AG08395 (cell line): ENCODE data around the gene CELF4.

Experiments used
- DNase-seq: peaks from one replicate; pipeline ENCODE4 v3.0.0; 2012; ENCODE audit warnings: mixed read lengths, low spot score

The CELF4 gene

GRCh38 chr18:37355772-37356171 is 209.8 kb downstream of the CELF4 start:
- no peak for DNase-seq

GRCh38 chr18:37351110-37351509 is 214.5 kb downstream of the CELF4 start:
- DNase-seq = no peak

GRCh38 chr18:37348729-37349128 is 216.9 kb downstream of the CELF4 start:
- no peak for DNase-seq

GRCh38 chr18:37346048-37346447 is 219.6 kb downstream of the CELF4 start:
- DNase-seq = no peak

GRCh38 chr18:37343542-37343851 is 222.1 kb downstream of the CELF4 start:
- no peak for DNase-seq

GRCh38 chr18:37341473-37342086 is 224.0 kb downstream of the CELF4 start:
- DNase-seq = no peak

GRCh38 chr18:37341016-37341415 is 224.6 kb downstream of the CELF4 start:
- no peak for DNase-seq

- no peak for DNase-seq
These were observed 225.8 kb downstream of the CELF4 start for GRCh38 chr18:37339701-37340215.

GRCh38 chr18:37336568-37337285 is 228.9 kb downstream of the CELF4 start:
- no peak for DNase-seq

- DNase-seq = peak; percentile 33
These were observed 230.2 kb downstream of the CELF4 start for GRCh38 chr18:37335409-37335736.

GRCh38 chr18:37334631-37335408 is 230.8 kb downstream of the CELF4 start:
- DNase-seq = peak; percentile 90

- no peak for DNase-seq
These were observed 232.8 kb downstream of the CELF4 start for GRCh38 chr18:37332628-37333420.

- no peak for DNase-seq
These were observed 233.4 kb downstream of the CELF4 start for GRCh38 chr18:37332219-37332618.

- no peak for DNase-seq
These were observed 235.4 kb downstream of the CELF4 start for GRCh38 chr18:37330173-37330572.

GRCh38 chr18:37328946-37329719 is 236.5 kb downstream of the CELF4 start:
- DNase-seq = no peak

- no peak for DNase-seq
These were observed 238.5 kb downstream of the CELF4 start for GRCh38 chr18:37327063-37327577.

- peak; percentile 72 for DNase-seq
These were observed 243.0 kb downstream of the CELF4 start for GRCh38 chr18:37322492-37323035.

GRCh38 chr18:37321582-37322491 is 243.8 kb downstream of the CELF4 start:
- DNase-seq = no peak

GRCh38 chr18:37320317-37320716 is 245.3 kb downstream of the CELF4 start:
- DNase-seq = no peak
